Liver (tissue), 9 donors: ENCODE measurements around the gene BCAT1. TPM values are rescaled to one million over a fixed set of nuclear protein-coding genes. Genes with fewer than 3 reads are reported as not detected.

Experiments used
- DNase-seq: peaks from one replicate; pipeline ENCODE4 v3.0.0-alpha.2; 2017; ENCODE audit warnings: low spot score
- H3K27ac ChIP-seq, 2 donors: one replicate each; pipeline ENCODE4 v1.7.0; 2013; ENCODE audit warnings: inconsistent platforms in 2 of 2, low read length in 2 of 2, control low read depth in 1 of 2, low read depth in 1 of 2, mild to moderate bottlenecking in 1 of 2
- H3K27me3 ChIP-seq, 4 donors: one replicate each; pipeline versions ENCODE4 v1.6.1 to v1.7.0; 2013; ENCODE audit warnings: low read length in 3 of 4, inconsistent platforms in 1 of 4, mild to moderate bottlenecking in 1 of 4, moderate library complexity in 1 of 4; ENCODE audit not compliant: control insufficient read depth in 4 of 4, insufficient read depth in 4 of 4
- H3K36me3 ChIP-seq, 4 donors: one replicate each; pipeline versions ENCODE4 v1.6.1 to v1.7.0; 2013; ENCODE audit warnings: low read length in 3 of 4, mild to moderate bottlenecking in 3 of 4, low read depth in 1 of 4, moderate library complexity in 1 of 4; ENCODE audit not compliant: control insufficient read depth in 4 of 4, insufficient read depth in 3 of 4
- H3K4me1 ChIP-seq, 4 donors: one replicate each; pipeline versions ENCODE4 v1.6.1 to v1.7.0; 2013; ENCODE audit warnings: low read length in 3 of 4, mild to moderate bottlenecking in 3 of 4, moderate library complexity in 1 of 4; ENCODE audit not compliant: control insufficient read depth in 4 of 4, insufficient read depth in 4 of 4
- H3K4me3 ChIP-seq, 3 donors: one replicate each; pipeline versions ENCODE4 v1.6.1 to v1.7.0; 2013; ENCODE audit warnings: low read length in 3 of 3, control low read depth in 1 of 3, low read depth in 1 of 3, mild to moderate bottlenecking in 1 of 3
- H3K9ac ChIP-seq, 2 donors: one replicate each; pipeline ENCODE4 v1.7.0; 2013; ENCODE audit warnings: low read length in 2 of 2, mild to moderate bottlenecking in 2 of 2, moderate library complexity in 2 of 2, control low read depth in 1 of 2, low read depth in 1 of 2
- H3K9me3 ChIP-seq, 4 donors: one replicate each; pipeline versions ENCODE4 v1.6.1 to v1.7.0; 2013; ENCODE audit warnings: low read length in 3 of 4; ENCODE audit not compliant: control insufficient read depth in 4 of 4
- EGR1 ChIP-seq, 2 donors: IDR thresholded peaks; 2 replicates each; pipeline ENCODE4 v1.6.1; 2016 to 2018; ENCODE audit warnings: antibody characterized with exemption in 2 of 2, low read depth in 2 of 2
- FOXA1 ChIP-seq: IDR thresholded peaks from 2 replicates; pipeline ENCODE4 v1.6.1; 2016; ENCODE audit warnings: antibody characterized with exemption
- FOXA2 ChIP-seq: IDR thresholded peaks from 2 replicates; pipeline ENCODE4 v1.6.1; 2016; ENCODE audit warnings: antibody characterized with exemption
- GABPA ChIP-seq, 2 donors: IDR thresholded peaks in 1 of 2; conservative IDR thresholded peaks in 1 of 2; 2 replicates each; pipeline ENCODE4 v1.6.1; 2016; ENCODE audit warnings: antibody characterized with exemption in 2 of 2, mild to moderate bottlenecking in 1 of 2, moderate library complexity in 1 of 2
- HNF4A ChIP-seq, 2 donors: conservative IDR thresholded peaks; 2 replicates each; pipeline ENCODE4 v1.6.1; 2016; ENCODE audit warnings: antibody characterized with exemption in 2 of 2, mild to moderate bottlenecking in 2 of 2
- HNF4G ChIP-seq: IDR thresholded peaks from 2 replicates; pipeline ENCODE4 v1.6.1; 2016; ENCODE audit warnings: antibody characterized with exemption
- JUND ChIP-seq, 2 donors: IDR thresholded peaks; 2 replicates each; pipeline ENCODE4 v1.6.1; 2016; ENCODE audit warnings: antibody characterized with exemption in 2 of 2
- NR2F2 ChIP-seq: IDR thresholded peaks from 2 replicates; pipeline ENCODE4 v1.6.1; 2016; ENCODE audit warnings: antibody characterized with exemption
- RAD21 ChIP-seq, 2 donors: IDR thresholded peaks; 2 replicates each; pipeline ENCODE4 v1.6.1; 2016; ENCODE audit warnings: antibody characterized with exemption in 2 of 2, mild to moderate bottlenecking in 2 of 2
- RXRA ChIP-seq, 2 donors: IDR thresholded peaks; 2 replicates each; pipeline ENCODE4 v1.6.1; 2017 to 2018; ENCODE audit warnings: antibody characterized with exemption in 2 of 2, mild to moderate bottlenecking in 1 of 2
- SP1 ChIP-seq: IDR thresholded peaks from 2 replicates; pipeline ENCODE4 v1.6.1; 2018; ENCODE audit warnings: antibody characterized with exemption, mild to moderate bottlenecking
- TAF1 ChIP-seq: conservative IDR thresholded peaks from 2 replicates; pipeline ENCODE4 v1.6.1; 2016; ENCODE audit warnings: antibody characterized with exemption, mild to moderate bottlenecking
- YY1 ChIP-seq: IDR thresholded peaks from 2 replicates; pipeline ENCODE4 v1.6.1; 2016; ENCODE audit warnings: antibody characterized with exemption, mild to moderate bottlenecking
- WGBS: extraction: QIAGEN DNeasy Blood & Tissue Kit; methylation state at CpG from one replicate; pipeline ENCODE4 v1.1.7; 2013; 5-methylcytosine and 5-hydroxymethylcytosine counted together
- polyA plus RNA-seq, 2 donors: library from polyadenylated mRNA; stranded (reverse) in 1 of 2; unstranded in 1 of 2; fragments of 200-250 nt in 1 of 2; fragments of >200 nt in 1 of 2; fragmentation: Nextera tagmentation in 1 of 2; extraction: Ambion mirVana in 1 of 2; gene quantifications; one replicate each; pipeline versions ENCODE4 v1.2.1 to v1.2.3, GENCODE V29; 2013 to 2015
- total RNA-seq, 2 donors: library from RNA; depleted of rRNA; stranded (reverse); fragments of >200 nt; gene quantifications; one replicate each; pipeline ENCODE4 v1.2.3, GENCODE V29; 2014
- TF ChIP-seq, protein P1 (sequence below): IDR thresholded peaks from 2 replicates; pipeline ENCODE4 v1.6.1; 2016; ENCODE audit warnings: antibody characterized with exemption
- TF ChIP-seq, protein P2 (sequence below): fragments of 150-350 bp; IDR thresholded peaks from 2 replicates; pipeline ENCODE4 v1.5.1; 2017; ENCODE audit warnings: improper control_type of control experiment, low read depth, low read length; ENCODE audit not compliant: missing input control
- TF ChIP-seq, protein P3 (sequence below): IDR thresholded peaks from 2 replicates; pipeline ENCODE4 v1.6.1; 2016; ENCODE audit warnings: antibody characterized with exemption
- TF ChIP-seq, protein P4 (sequence below): IDR thresholded peaks from 2 replicates; pipeline ENCODE4 v1.6.1; 2016; ENCODE audit warnings: antibody characterized with exemption, mild to moderate bottlenecking
- TF ChIP-seq, protein P5 (sequence below): IDR thresholded peaks from 2 replicates; pipeline ENCODE4 v1.6.1; 2016; ENCODE audit warnings: antibody characterized with exemption
- donor health status: healthy.
- donor health status: healthy.
- donor health status: healthy.
- donor health status: healthy.
- donor health status: healthy.

BCAT1 gene
- total and polyA plus RNA-seq, 4 donors, result 0.14 to 10.0 (median 0.85) TPM

DNA sequence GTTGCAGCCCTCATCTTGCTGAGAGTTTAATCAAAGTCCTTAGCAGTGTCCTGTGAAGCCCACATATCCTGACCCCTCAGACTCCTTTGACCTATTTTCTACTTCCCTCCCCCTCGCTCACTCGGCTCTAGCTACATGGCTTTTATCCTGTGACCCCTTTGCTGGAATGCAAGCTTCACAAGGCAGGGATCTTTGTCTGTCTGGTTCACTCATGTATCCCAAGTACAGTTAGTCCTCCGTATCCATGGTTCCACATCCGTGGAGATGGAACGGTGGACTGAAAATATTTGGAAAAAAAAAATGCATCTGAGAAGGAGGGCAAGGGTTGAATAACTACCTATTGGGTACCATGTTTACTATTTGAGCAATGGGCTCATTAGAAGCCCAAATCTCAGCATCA, 173.8 kb downstream of the BCAT1 start:
- Histone ChIP-seq H3K27ac (no peak overlapping the region), H3K9me3 (no peaks in the 10 kb centered on the region), H3K36me3 (no peaks in the 10 kb centered on the region), H3K9ac (no peak overlapping the region), H3K4me3 (no peak overlapping the region), H3K27me3 (no peaks in the 10 kb centered on the region), H3K4me1 (no peaks in the 10 kb centered on the region)
- WGBS, result 94% methylated on average over 5 of the region's 5 CpGs
- TF ChIP-seq YY1 (no peak), HNF4G (no peak), FOXA1 (no peak), GABPA (IDR thresholded peaks at IDR 0.05 in 1 of 2, conservative IDR thresholded peaks at IDR 0.05 in 1 of 2) (no peak), NR2F2 (no peak), SP1 (no peak), RXRA (IDR thresholded peaks at IDR 0.05) (no peak), FOXA2 (no peak), RAD21 (IDR thresholded peaks at IDR 0.05) (no peak), TAF1 (no peak), JUND (IDR thresholded peaks at IDR 0.05) (no peak), EGR1 (IDR thresholded peaks at IDR 0.05; ENCODE audit: low read depth in 2 of 2) (no peak)
- TF ChIP-seq, protein P1, sequence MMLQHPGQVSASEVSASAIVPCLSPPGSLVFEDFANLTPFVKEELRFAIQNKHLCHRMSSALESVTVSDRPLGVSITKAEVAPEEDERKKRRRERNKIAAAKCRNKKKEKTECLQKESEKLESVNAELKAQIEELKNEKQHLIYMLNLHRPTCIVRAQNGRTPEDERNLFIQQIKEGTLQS, result no peak
- TF ChIP-seq, protein P2, sequence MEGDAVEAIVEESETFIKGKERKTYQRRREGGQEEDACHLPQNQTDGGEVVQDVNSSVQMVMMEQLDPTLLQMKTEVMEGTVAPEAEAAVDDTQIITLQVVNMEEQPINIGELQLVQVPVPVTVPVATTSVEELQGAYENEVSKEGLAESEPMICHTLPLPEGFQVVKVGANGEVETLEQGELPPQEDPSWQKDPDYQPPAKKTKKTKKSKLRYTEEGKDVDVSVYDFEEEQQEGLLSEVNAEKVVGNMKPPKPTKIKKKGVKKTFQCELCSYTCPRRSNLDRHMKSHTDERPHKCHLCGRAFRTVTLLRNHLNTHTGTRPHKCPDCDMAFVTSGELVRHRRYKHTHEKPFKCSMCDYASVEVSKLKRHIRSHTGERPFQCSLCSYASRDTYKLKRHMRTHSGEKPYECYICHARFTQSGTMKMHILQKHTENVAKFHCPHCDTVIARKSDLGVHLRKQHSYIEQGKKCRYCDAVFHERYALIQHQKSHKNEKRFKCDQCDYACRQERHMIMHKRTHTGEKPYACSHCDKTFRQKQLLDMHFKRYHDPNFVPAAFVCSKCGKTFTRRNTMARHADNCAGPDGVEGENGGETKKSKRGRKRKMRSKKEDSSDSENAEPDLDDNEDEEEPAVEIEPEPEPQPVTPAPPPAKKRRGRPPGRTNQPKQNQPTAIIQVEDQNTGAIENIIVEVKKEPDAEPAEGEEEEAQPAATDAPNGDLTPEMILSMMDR, result no peak
- TF ChIP-seq, protein P3, sequence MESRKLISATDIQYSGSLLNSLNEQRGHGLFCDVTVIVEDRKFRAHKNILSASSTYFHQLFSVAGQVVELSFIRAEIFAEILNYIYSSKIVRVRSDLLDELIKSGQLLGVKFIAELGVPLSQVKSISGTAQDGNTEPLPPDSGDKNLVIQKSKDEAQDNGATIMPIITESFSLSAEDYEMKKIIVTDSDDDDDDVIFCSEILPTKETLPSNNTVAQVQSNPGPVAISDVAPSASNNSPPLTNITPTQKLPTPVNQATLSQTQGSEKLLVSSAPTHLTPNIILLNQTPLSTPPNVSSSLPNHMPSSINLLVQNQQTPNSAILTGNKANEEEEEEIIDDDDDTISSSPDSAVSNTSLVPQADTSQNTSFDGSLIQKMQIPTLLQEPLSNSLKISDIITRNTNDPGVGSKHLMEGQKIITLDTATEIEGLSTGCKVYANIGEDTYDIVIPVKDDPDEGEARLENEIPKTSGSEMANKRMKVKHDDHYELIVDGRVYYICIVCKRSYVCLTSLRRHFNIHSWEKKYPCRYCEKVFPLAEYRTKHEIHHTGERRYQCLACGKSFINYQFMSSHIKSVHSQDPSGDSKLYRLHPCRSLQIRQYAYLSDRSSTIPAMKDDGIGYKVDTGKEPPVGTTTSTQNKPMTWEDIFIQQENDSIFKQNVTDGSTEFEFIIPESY, result no peak
- TF ChIP-seq, protein P4, sequence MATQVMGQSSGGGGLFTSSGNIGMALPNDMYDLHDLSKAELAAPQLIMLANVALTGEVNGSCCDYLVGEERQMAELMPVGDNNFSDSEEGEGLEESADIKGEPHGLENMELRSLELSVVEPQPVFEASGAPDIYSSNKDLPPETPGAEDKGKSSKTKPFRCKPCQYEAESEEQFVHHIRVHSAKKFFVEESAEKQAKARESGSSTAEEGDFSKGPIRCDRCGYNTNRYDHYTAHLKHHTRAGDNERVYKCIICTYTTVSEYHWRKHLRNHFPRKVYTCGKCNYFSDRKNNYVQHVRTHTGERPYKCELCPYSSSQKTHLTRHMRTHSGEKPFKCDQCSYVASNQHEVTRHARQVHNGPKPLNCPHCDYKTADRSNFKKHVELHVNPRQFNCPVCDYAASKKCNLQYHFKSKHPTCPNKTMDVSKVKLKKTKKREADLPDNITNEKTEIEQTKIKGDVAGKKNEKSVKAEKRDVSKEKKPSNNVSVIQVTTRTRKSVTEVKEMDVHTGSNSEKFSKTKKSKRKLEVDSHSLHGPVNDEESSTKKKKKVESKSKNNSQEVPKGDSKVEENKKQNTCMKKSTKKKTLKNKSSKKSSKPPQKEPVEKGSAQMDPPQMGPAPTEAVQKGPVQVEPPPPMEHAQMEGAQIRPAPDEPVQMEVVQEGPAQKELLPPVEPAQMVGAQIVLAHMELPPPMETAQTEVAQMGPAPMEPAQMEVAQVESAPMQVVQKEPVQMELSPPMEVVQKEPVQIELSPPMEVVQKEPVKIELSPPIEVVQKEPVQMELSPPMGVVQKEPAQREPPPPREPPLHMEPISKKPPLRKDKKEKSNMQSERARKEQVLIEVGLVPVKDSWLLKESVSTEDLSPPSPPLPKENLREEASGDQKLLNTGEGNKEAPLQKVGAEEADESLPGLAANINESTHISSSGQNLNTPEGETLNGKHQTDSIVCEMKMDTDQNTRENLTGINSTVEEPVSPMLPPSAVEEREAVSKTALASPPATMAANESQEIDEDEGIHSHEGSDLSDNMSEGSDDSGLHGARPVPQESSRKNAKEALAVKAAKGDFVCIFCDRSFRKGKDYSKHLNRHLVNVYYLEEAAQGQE, result no peak
- TF ChIP-seq, protein P5, sequence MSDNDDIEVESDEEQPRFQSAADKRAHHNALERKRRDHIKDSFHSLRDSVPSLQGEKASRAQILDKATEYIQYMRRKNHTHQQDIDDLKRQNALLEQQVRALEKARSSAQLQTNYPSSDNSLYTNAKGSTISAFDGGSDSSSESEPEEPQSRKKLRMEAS, result no peak
- DNase-seq, result no peak

DNA sequence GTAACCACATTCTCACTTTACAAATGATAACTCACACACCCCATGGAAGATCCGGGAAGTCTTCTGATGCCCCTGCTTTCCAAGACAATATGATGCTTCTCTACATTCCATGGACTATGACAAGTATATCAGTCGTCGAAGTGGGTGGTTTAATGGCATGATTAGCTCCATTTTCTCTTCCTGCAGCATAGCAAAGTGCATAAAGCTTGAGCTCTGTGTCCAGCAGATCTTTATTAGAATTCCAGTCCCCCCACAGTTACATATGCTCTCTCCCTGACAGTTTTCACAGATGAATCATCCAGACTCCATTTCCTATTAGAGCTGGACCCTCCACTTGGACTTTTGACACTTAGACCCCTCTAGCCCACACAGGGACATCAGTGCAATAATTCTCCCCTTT, 174.9 kb downstream of the BCAT1 start:
- TF ChIP-seq TAF1 (no peak), FOXA2 (no peak), HNF4A (conservative IDR thresholded peaks at IDR 0.05) (no peak), JUND (IDR thresholded peaks at IDR 0.05) (no peak), RAD21 (IDR thresholded peaks at IDR 0.05) (no peak), SP1 (no peak), EGR1 (IDR thresholded peaks at IDR 0.05; ENCODE audit: low read depth in 2 of 2) (no peak), NR2F2 (no peak)
- TF ChIP-seq, protein P1, result no peak
- TF ChIP-seq, protein P2, result no peak
- TF ChIP-seq, protein P3, result no peak
- no peaks in the 10 kb centered on the region for H3K27me3 ChIP-seq
- 81% methylated on average over 3 of the region's 3 CpGs for WGBS
- no peak for DNase-seq
- H3K27ac ChIP-seq, result no peak overlapping the region
- H3K4me1 ChIP-seq, result no peaks in the 10 kb centered on the region
- H3K9me3 ChIP-seq, result no peaks in the 10 kb centered on the region
- H3K4me3 ChIP-seq, result no peak overlapping the region
- H3K9ac ChIP-seq, result no peak overlapping the region
- H3K36me3 ChIP-seq, result no peaks in the 10 kb centered on the region
